ES-I3 (cell line): ENCODE data around the gene DSP.

Experiments
- H3K36me3 ChIP-seq: 2 replicates; pipeline ENCODE4 v1.6.1; 2013; ENCODE audit warnings: mild to moderate bottlenecking, low read length, control low read depth, moderate library complexity; ENCODE audit not compliant: insufficient read depth
- H3K4me1 ChIP-seq: 2 replicates; pipeline ENCODE4 v1.6.1; 2013; ENCODE audit warnings: mild to moderate bottlenecking, control low read depth, low read length; ENCODE audit not compliant: insufficient read depth
- H3K9ac ChIP-seq: 2 replicates; pipeline ENCODE4 v1.6.1; 2013; ENCODE audit warnings: low read depth, mild to moderate bottlenecking, low read length, moderate library complexity
- H3K9me3 ChIP-seq: 2 replicates; pipeline ENCODE4 v1.6.1; 2013; ENCODE audit warnings: mild to moderate bottlenecking, low read length, moderate library complexity; ENCODE audit not compliant: control insufficient read depth, insufficient read depth

DSP gene

GRCh38 chr6:7559651-7560385, 18.3 kb downstream of the DSP start:
- H3K9me3 ChIP-seq = no peaks in the 10 kb centered on the region
- H3K36me3 ChIP-seq = peaks cover 28% of the 10 kb centered on the region
- no peak overlapping the region for H3K9ac ChIP-seq
- no peaks in the 10 kb centered on the region for H3K4me1 ChIP-seq

DNA sequence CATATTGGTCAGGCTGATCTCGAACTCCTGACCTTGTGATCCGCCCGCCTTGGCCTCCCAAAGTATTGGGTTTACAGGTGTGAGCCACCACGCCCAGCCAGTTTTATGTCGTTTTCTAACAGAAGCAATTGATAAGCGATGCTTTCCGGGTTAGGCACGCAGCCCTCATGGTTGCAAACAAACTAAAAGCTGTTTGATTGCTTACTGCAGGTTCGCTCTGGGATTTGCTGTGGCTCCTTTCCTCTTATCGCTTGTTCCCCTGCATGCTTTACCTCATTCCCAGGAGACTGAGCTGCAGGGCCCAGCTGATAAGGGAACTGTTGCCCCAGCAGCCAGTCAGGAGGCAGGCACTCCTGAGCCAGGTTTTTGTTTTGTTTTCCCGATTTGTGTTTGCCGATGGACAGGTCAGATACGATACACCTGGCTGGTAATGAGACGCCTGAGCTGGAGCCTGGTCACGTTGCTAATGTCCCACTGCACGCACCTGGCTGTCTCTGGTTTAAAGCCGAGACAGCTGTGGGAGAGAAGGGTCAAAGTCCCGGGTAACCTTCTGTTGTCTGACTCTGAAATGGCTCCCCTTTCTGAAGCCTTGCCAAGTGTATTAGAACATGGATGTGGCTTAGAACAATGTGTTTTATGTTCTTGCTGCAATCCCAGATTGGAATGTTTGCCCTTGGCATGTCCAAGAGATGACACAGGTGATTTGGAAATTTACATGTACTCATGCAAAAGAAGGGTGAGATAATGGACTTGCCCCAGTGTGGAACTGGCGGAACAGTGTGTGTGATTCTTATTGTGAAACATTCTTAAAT, 19.9 kb downstream of the DSP start:
- Histone ChIP-seq H3K4me1 (no peaks in the 10 kb centered on the region), H3K9ac (no peak overlapping the region), H3K36me3 (peaks cover 28% of the 10 kb centered on the region), H3K9me3 (no peaks in the 10 kb centered on the region)

DNA sequence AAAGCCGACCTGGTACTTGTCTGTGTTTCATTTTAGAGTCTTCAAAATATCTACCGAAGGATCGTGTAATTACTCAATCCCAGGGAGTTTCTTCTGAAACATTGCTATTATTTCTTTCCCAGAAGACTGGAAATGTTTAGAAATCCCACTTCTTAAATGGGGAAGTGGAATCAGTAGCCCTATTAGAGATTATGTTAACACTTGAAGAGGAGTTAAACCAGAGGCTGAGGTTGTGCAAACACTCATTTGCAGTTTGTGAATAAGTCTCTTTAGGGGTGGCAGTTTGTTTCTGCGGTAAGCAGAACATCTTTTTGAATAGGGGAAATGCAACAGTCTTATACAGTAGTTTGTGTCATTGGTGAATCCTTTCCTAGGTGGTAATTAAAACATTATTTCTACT, 21.3 kb downstream of the DSP start:
- no peaks in the 10 kb centered on the region for H3K9me3 ChIP-seq
- peaks cover 35% of the 10 kb centered on the region for H3K36me3 ChIP-seq
- H3K4me1 ChIP-seq = no peaks in the 10 kb centered on the region
- no peak overlapping the region for H3K9ac ChIP-seq

DNA sequence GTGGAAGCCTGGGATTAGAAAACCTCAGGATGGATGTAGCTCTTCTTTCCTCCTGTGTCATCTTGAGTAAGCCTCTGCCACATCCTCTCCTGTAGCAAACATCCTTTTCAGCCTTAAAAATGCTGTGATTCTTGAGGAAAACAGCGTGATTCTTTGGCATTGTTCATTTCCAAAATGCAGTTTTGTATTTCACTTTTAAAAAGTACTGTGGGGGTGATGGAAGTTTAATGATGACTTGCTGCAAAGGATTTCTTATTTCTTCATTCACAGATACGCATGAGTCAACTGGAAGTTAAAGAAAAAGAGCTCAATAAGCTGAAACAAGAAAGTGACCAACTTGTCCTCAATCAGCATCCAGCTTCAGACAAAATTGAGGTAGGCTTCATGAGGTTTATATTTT, 24.6 kb downstream of the DSP start:
- no peaks in the 10 kb centered on the region for H3K4me1 ChIP-seq
- no peak overlapping the region for H3K9ac ChIP-seq
- no peaks in the 10 kb centered on the region for H3K9me3 ChIP-seq
- H3K36me3 ChIP-seq = peaks cover 38% of the 10 kb centered on the region

- Histone ChIP-seq H3K36me3 (peaks cover 37% of the 10 kb centered on the region), H3K9ac (no peak overlapping the region), H3K9me3 (no peaks in the 10 kb centered on the region), H3K4me1 (no peaks in the 10 kb centered on the region)
Measured at GRCh38 chr6:7566617-7567173, 25.2 kb downstream of the DSP start.

DNA sequence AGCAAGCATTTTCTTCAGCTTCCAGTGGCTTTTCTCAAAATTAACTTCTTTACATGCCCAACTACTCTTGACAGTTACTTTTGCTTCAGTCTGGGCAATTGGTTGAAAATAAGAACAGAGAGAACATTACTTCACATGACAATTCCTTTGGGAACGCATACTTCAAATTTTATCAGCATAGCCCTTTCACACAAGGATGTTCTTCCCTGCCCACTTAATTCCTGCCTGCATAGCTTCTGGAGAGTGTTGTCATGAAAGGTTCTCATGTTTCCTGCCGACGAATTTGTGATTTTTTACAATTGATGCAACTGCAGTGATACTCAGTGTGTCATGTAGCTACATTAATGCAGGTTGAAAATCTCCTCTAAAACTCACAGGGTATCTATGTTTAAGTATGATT, 26.6 kb downstream of the DSP start:
- H3K36me3 ChIP-seq = peaks cover 38% of the 10 kb centered on the region
- no peak overlapping the region for H3K9ac ChIP-seq
- no peaks in the 10 kb centered on the region for H3K4me1 ChIP-seq
- H3K9me3 ChIP-seq = no peaks in the 10 kb centered on the region

DNA sequence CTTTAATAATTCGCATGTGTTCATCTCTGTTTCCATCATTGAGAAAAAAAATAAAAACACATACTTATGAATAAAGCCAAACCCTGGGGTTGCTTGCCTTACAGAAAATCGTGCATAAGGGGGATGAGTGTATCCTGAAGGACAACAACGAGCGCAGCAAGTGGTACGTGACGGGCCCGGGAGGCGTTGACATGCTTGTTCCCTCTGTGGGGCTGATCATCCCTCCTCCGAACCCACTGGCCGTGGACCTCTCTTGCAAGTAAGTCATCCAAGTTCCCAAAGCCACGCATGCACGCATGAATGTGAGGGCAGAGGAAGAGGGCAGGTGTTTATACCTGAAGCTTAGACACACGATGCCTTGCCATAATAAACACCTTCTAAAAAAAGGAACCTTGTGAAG, 27.6 kb downstream of the DSP start:
- H3K4me1 ChIP-seq = no peaks in the 10 kb centered on the region
- H3K36me3 ChIP-seq = peaks cover 38% of the 10 kb centered on the region
- H3K9me3 ChIP-seq = no peaks in the 10 kb centered on the region
- H3K9ac ChIP-seq = no peak overlapping the region

GRCh38 chr6:7572213-7572943, 30.9 kb downstream of the DSP start:
- Histone ChIP-seq H3K9ac (no peak overlapping the region), H3K36me3 (peaks cover 48% of the 10 kb centered on the region), H3K4me1 (no peaks in the 10 kb centered on the region), H3K9me3 (no peaks in the 10 kb centered on the region)

GRCh38 chr6:7574500-7574899, 33.0 kb downstream of the DSP start:
- no peak overlapping the region for H3K9ac ChIP-seq
- peaks cover 37% of the 10 kb centered on the region for H3K36me3 ChIP-seq
- H3K9me3 ChIP-seq = no peaks in the 10 kb centered on the region
- H3K4me1 ChIP-seq = no peaks in the 10 kb centered on the region

DNA sequence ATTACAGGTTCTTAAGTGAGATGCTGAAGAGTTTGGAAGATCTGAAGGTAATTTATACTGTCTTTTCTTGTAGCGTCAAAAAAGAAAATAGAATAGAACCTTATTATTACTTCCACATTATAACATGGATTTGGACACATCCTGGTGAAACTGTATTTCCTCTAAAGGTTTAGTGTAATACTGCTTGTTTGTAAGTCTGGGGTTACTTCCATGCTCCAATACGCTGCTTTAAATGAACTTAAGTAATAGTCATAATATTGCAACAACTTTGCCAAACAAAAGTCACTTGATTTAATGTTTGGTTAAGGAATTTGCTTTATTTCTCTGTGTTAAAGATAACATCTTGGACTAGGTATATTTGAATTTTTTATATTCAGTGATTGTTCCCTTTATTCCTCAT, 37.0 kb downstream of the DSP start:
- Histone ChIP-seq H3K9ac (no peak overlapping the region), H3K4me1 (no peaks in the 10 kb centered on the region), H3K9me3 (no peaks in the 10 kb centered on the region), H3K36me3 (peaks cover 31% of the 10 kb centered on the region)

GRCh38 chr6:7578931-7579330, 37.5 kb downstream of the DSP start:
- Histone ChIP-seq H3K9me3 (no peaks in the 10 kb centered on the region), H3K4me1 (no peaks in the 10 kb centered on the region), H3K9ac (no peak overlapping the region), H3K36me3 (peaks cover 34% of the 10 kb centered on the region)

- H3K4me1 ChIP-seq = no peaks in the 10 kb centered on the region
- no peaks in the 10 kb centered on the region for H3K9me3 ChIP-seq
- H3K9ac ChIP-seq = no peak overlapping the region
- H3K36me3 ChIP-seq = peaks cover 31% of the 10 kb centered on the region
Measured at GRCh38 chr6:7579851-7580250, 38.4 kb downstream of the DSP start.

GRCh38 chr6:7580537-7580926, 39.1 kb downstream of the DSP start:
- no peaks in the 10 kb centered on the region for H3K4me1 ChIP-seq
- no peaks in the 10 kb centered on the region for H3K9me3 ChIP-seq
- no peak overlapping the region for H3K9ac ChIP-seq
- H3K36me3 ChIP-seq = peaks cover 27% of the 10 kb centered on the region

DNA sequence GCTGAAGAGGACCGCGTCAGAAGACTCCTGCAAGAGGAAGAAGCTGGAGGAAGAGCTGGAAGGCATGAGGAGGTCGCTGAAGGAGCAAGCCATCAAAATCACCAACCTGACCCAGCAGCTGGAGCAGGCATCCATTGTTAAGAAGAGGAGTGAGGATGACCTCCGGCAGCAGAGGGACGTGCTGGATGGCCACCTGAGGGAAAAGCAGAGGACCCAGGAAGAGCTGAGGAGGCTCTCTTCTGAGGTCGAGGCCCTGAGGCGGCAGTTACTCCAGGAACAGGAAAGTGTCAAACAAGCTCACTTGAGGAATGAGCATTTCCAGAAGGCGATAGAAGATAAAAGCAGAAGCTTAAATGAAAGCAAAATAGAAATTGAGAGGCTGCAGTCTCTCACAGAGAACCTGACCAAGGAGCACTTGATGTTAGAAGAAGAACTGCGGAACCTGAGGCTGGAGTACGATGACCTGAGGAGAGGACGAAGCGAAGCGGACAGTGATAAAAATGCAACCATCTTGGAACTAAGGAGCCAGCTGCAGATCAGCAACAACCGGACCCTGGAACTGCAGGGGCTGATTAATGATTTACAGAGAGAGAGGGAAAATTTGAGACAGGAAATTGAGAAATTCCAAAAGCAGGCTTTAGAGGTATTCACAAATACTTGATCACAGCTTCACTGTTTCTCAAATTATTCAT, 39.6 kb downstream of the DSP start:
- H3K9ac ChIP-seq = no peak overlapping the region
- no peaks in the 10 kb centered on the region for H3K4me1 ChIP-seq
- no peaks in the 10 kb centered on the region for H3K9me3 ChIP-seq
- H3K36me3 ChIP-seq = peaks cover 24% of the 10 kb centered on the region
